Spleen (tissue), 11 donors: Measurements from ENCODE around the gene FRYL. TPM values are rescaled to one million over a fixed set of nuclear protein-coding genes. Genes with fewer than 3 reads are reported as not detected.

ENCODE experiments used
- DNase-seq: peaks from one replicate; pipeline ENCODE4 v3.0.0-alpha.2; 2020
- H3K27ac ChIP-seq, 8 donors: fragments of 200-600 bp; sonication (generic) in 7 of 8; 1 replicate in 4 of 8; 2 replicates in 4 of 8; pipeline versions ENCODE4 v1.5.0 to v1.8.0; 2016 to 2021; ENCODE audit warnings: inconsistent platforms in 4 of 8, mild to moderate bottlenecking in 4 of 8, moderate library complexity in 1 of 8
- H3K27me3 ChIP-seq, 7 donors: fragments of 200-600 bp; sonication (generic) in 6 of 7; replicated peaks in 1 of 7; 1 replicate in 4 of 7; 2 replicates in 3 of 7; pipeline versions ENCODE4 v1.5.0 to v1.8.0; 2016 to 2021; ENCODE audit warnings: inconsistent platforms in 3 of 7, mild to moderate bottlenecking in 1 of 7
- H3K36me3 ChIP-seq, 6 donors: fragments of 200-600 bp; sonication (generic) in 5 of 6; 1 replicate in 4 of 6; 2 replicates in 2 of 6; pipeline versions ENCODE4 v1.5.0 to v1.8.0; 2016 to 2021; ENCODE audit warnings: inconsistent platforms in 2 of 6
- H3K4me1 ChIP-seq, 6 donors: fragments of 200-600 bp; sonication (generic) in 5 of 6; 1 replicate in 3 of 6; 2 replicates in 3 of 6; pipeline versions ENCODE4 v1.5.0 to v1.8.0; 2016 to 2021; ENCODE audit warnings: inconsistent platforms in 3 of 6
- H3K4me3 ChIP-seq, 8 donors: fragments of 200-600 bp; sonication (generic) in 7 of 8; 1 replicate in 4 of 8; 2 replicates in 4 of 8; pipeline versions ENCODE4 v1.5.0 to v1.8.0; 2016 to 2021; ENCODE audit warnings: inconsistent platforms in 4 of 8, mild to moderate bottlenecking in 4 of 8, moderate library complexity in 2 of 8
- H3K9me3 ChIP-seq, 8 donors: fragments of 200-600 bp; sonication (generic) in 7 of 8; 1 replicate in 4 of 8; 2 replicates in 4 of 8; pipeline versions ENCODE4 v1.5.0 to v1.8.0; 2016 to 2021; ENCODE audit warnings: inconsistent platforms in 4 of 8
- CTCF ChIP-seq, 11 experiments: fragments of 200-600 bp in 7 of 11; fragments of 450-650 bp in 4 of 11; sonication (generic) in 4 of 11; IDR thresholded peaks in 8 of 11; conservative IDR thresholded peaks in 3 of 11; 1 replicate in 7 of 11; 2 replicates in 4 of 11; pipeline versions ENCODE4 v1.4.0 to v1.8.0; 2016 to 2021; ENCODE audit warnings: antibody characterized with exemption in 11 of 11, inconsistent platforms in 4 of 11, mild to moderate bottlenecking in 1 of 11
- POLR2A ChIP-seq, 3 donors: fragments of 450-650 bp; IDR thresholded peaks; one replicate each; pipeline ENCODE4 v1.5.1; 2017; ENCODE audit warnings: antibody characterized with exemption in 3 of 3, mild to moderate bottlenecking in 1 of 3
- POLR2AphosphoS5 ChIP-seq, 3 donors: sonication (generic); formaldehyde crosslinking; IDR thresholded peaks; one replicate each; pipeline ENCODE4 v1.5.1; 2017; ENCODE audit warnings: antibody characterized with exemption in 3 of 3
- WGBS, 5 donors: extraction: QIAGEN DNeasy Blood & Tissue Kit in 3 of 5; methylation state at CpG; one replicate each; pipeline versions ENCODE4 v1.1.5 to v1.1.7; 2013 to 2018; 5-methylcytosine and 5-hydroxymethylcytosine counted together
- intact Hi-C: fragments of 100-400 bp; cut with DNase I; formaldehyde crosslinking; loops from one replicate; pipeline ENCODE4 v1.15.0; 2023; ENCODE audit warnings: low total_unique reads
- polyA plus RNA-seq, 3 donors: library from polyadenylated mRNA; stranded (reverse); fragments of 200-250 nt; gene quantifications; one replicate each; pipeline ENCODE4 v1.2.1, GENCODE V29; 2013
- total RNA-seq, 7 donors: library from RNA; depleted of rRNA in 3 of 7; stranded (reverse); fragments of >200 nt in 3 of 7; fragmentation: NEBNext Ultra II Directional in 4 of 7; extraction: Animal tissue kit (Norgen Biotek cat#: 25700) in 4 of 7; gene quantifications; one replicate each; pipeline versions ENCODE4 v1.1.0 to v1.2.1, GENCODE V29; 2016 to 2021
- donor health status: healthy with polysubstance abuse.
- donor health status: DM: no; HTN: no; CAD: no; lungs with moderate emphysema.
- donor health status: DM: no; HTN: no; CAD: no.
- donor health status: Bipolar disorder and iron deficiency.
- donor health status: healthy.
- donor health status: DM: no; HTN: no; CAD: no.
- donor health status: DM: yes; HTN: yes; CAD: no.

Gene FRYL
- total and polyA plus RNA-seq, 10 donors = 14.2 to 118 (median 94.9) TPM

- Histone ChIP-seq H3K4me1 (no peaks in the 10 kb centered on the region), H3K4me3 (no peak overlapping the region), H3K9me3 (peaks cover 0 to 5% (median 0%) of the 10 kb centered on the region in 8 donors), H3K27me3 (no peaks in the 10 kb centered on the region), H3K27ac (no peak overlapping the region), H3K36me3 (peaks cover 8 to 100% (median 80%) of the 10 kb centered on the region in 6 donors)
- intact Hi-C loops = no loop called here
- no peak for DNase-seq
- TF ChIP-seq CTCF (IDR thresholded peaks at IDR 0.05 in 8 of 11, conservative IDR thresholded peaks at IDR 0.05 in 3 of 11) (no peak), POLR2AphosphoS5 (IDR thresholded peaks at IDR 0.05) (no peak), POLR2A (IDR thresholded peaks at IDR 0.05) (no peak)
- WGBS, 5 donors = 96 to 99% (median 97%) methylated on average over 3 of the region's 3 CpGs
Observed at GRCh38 chr4:48558819-48559218, 221.3 kb downstream of the FRYL start.

GRCh38 chr4:48558026-48558425 is 222.1 kb downstream of the FRYL start:
- intact Hi-C loops = no loop called here
- Histone ChIP-seq H3K4me3 (no peak overlapping the region), H3K4me1 (no peaks in the 10 kb centered on the region), H3K36me3 (peaks cover 8 to 100% (median 79%) of the 10 kb centered on the region in 6 donors), H3K27ac (no peak overlapping the region), H3K9me3 (peaks cover 0 to 5% (median 0%) of the 10 kb centered on the region in 8 donors), H3K27me3 (no peaks in the 10 kb centered on the region)
- DNase-seq = no peak
- 94 to 98% (median 96%) methylated on average over 1 of the region's 1 CpG for WGBS, 5 donors
- no peak for TF ChIP-seq CTCF (IDR thresholded peaks at IDR 0.05 in 8 of 11, conservative IDR thresholded peaks at IDR 0.05 in 3 of 11)
- no peak for TF ChIP-seq POLR2A (IDR thresholded peaks at IDR 0.05)
- TF ChIP-seq POLR2AphosphoS5 (IDR thresholded peaks at IDR 0.05) = no peak

- no peaks in the 10 kb centered on the region for H3K4me1 ChIP-seq
- no peaks in the 10 kb centered on the region for H3K27me3 ChIP-seq
- H3K4me3 ChIP-seq = no peak overlapping the region
- WGBS, 5 donors = 92 to 96% (median 94%) methylated on average over 8 of the region's 8 CpGs
- intact Hi-C loops = no loop called here
- H3K27ac ChIP-seq = no peak overlapping the region
- peaks cover 8 to 100% (median 79%) of the 10 kb centered on the region in 6 donors for H3K36me3 ChIP-seq
- TF ChIP-seq CTCF (IDR thresholded peaks at IDR 0.05 in 8 of 11, conservative IDR thresholded peaks at IDR 0.05 in 3 of 11) (no peak), POLR2A (IDR thresholded peaks at IDR 0.05) (no peak), POLR2AphosphoS5 (IDR thresholded peaks at IDR 0.05) (no peak)
- no peak for DNase-seq
- peaks cover 0 to 5% (median 0%) of the 10 kb centered on the region in 8 donors for H3K9me3 ChIP-seq
Observed at GRCh38 chr4:48557478-48557877, 222.6 kb downstream of the FRYL start.

- intact Hi-C loops = no loop called here
- TF ChIP-seq POLR2A (IDR thresholded peaks at IDR 0.05) (no peak), CTCF (IDR thresholded peaks at IDR 0.05 in 8 of 11, conservative IDR thresholded peaks at IDR 0.05 in 3 of 11) (no peak), POLR2AphosphoS5 (IDR thresholded peaks at IDR 0.05) (no peak)
- WGBS, 5 donors = 75 to 97% (median 89%) methylated on average over 2 of the region's 2 CpGs
- Histone ChIP-seq H3K27me3 (no peaks in the 10 kb centered on the region), H3K9me3 (peaks cover 0 to 5% (median 0%) of the 10 kb centered on the region in 8 donors), H3K4me1 (no peaks in the 10 kb centered on the region), H3K27ac (no peak overlapping the region), H3K36me3 (peaks cover 8 to 100% (median 81%) of the 10 kb centered on the region in 6 donors), H3K4me3 (no peak overlapping the region)
- DNase-seq = no peak
Observed at GRCh38 chr4:48556268-48556667, 223.8 kb downstream of the FRYL start.
